Psoas muscle (tissue), 8 donors: ENCODE measurements around the gene MOB3A. TPM values are rescaled to one million over a fixed set of nuclear protein-coding genes. Genes with fewer than 3 reads are reported as not detected.
A peak's percentile ranks its signal among the peaks of the same experiment; 100 is the strongest.

Experiments
- ATAC-seq, 4 donors: fragments of 200-7000 bp; cut with Tn5 transposase; one replicate each; pipeline ENCODE4 v1.9.1; 2020; ENCODE audit warnings: moderate library complexity in 3 of 4, mild to moderate bottlenecking in 2 of 4
- DNase-seq, 2 donors: peaks; one replicate each; pipeline ENCODE4 v3.0.0-alpha.2; 2020
- H3K27ac ChIP-seq: fragments of 200-600 bp; one replicate; pipeline ENCODE4 v1.8.0; 2022
- H3K27me3 ChIP-seq, 3 donors: fragments of 200-600 bp in 1 of 3; one replicate each; pipeline versions ENCODE4 v1.6.1 to v1.8.0; 2013 to 2022; ENCODE audit warnings: low read length in 2 of 3, mild to moderate bottlenecking in 2 of 3, moderate library complexity in 1 of 3; ENCODE audit not compliant: insufficient read depth in 3 of 3
- H3K36me3 ChIP-seq, 2 donors: fragments of 200-600 bp in 1 of 2; one replicate each; pipeline versions ENCODE4 v1.6.1 to v1.8.0; 2013 to 2022; ENCODE audit warnings: low read depth in 1 of 2, mild to moderate bottlenecking in 1 of 2, moderate library complexity in 1 of 2; ENCODE audit not compliant: insufficient read depth in 1 of 2
- H3K4me1 ChIP-seq: fragments of 200-600 bp; one replicate; pipeline ENCODE4 v1.8.0; 2022
- H3K4me3 ChIP-seq: fragments of 200-600 bp; one replicate; pipeline ENCODE4 v1.8.0; 2022; ENCODE audit warnings: mild to moderate bottlenecking
- H3K9me3 ChIP-seq: fragments of 200-600 bp; one replicate; pipeline ENCODE4 v1.8.0; 2022
- CTCF ChIP-seq: fragments of 200-600 bp; IDR thresholded peaks from one replicate; pipeline ENCODE4 v1.8.0; 2022; ENCODE audit warnings: antibody characterized with exemption
- WGBS, 3 donors: extraction: QIAGEN DNeasy Blood & Tissue Kit; methylation state at CpG; one replicate each; pipeline versions ENCODE4 v1.1.6 to v1.1.7; 2013; 5-methylcytosine and 5-hydroxymethylcytosine counted together
- intact Hi-C, 2 donors: fragments of 100-400 bp; cut with DNase I; formaldehyde crosslinking; loops; one replicate each; pipeline versions ENCODE4 v1.11.0 to v1.14.2; 2022
- polyA plus RNA-seq, 3 donors: library from polyadenylated mRNA; stranded (reverse); fragments of 200-250 nt; gene quantifications; one replicate each; pipeline ENCODE4 v1.2.3, GENCODE V29; 2013
- total RNA-seq, 4 donors: library from RNA; stranded (reverse); fragmentation: NEBNext Ultra II Directional in 2 of 4; extraction: Animal tissue kit (Norgen Biotek cat#: 25700) in 2 of 4; gene quantifications; one replicate each; pipeline versions ENCODE4 v1.2.1 to v1.2.4, GENCODE V29; 2021 to 2023
- donor health status: healthy with polysubstance abuse.
- donor health status: DM: no; HTN: no; CAD: no; lungs with moderate emphysema.
- donor health status: Bipolar disorder and iron deficiency.
- donor health status: healthy.
- donor health status: DM: yes; HTN: yes; CAD: no.
- donor health status: DM: no; HTN: no; CAD: no.
- donor health status: DM: no; HTN: no; CAD: no.
- donor health status: DM: yes; HTN: yes; CAD: no.

MOB3A gene
- total and polyA plus RNA-seq, 7 donors = 8.3 to 19.8 (median 13.5) TPM

- intact Hi-C loops = no loop called here
- Histone ChIP-seq H3K4me1 (peaks cover 38% of the 10 kb centered on the region), H3K27ac (no peak overlapping the region), H3K9me3 (no peaks in the 10 kb centered on the region), H3K4me3 (no peak overlapping the region), H3K27me3 (no peaks in the 10 kb centered on the region), H3K36me3 (peaks cover 0 to 37% of the 10 kb centered on the region in 2 donors)
- ATAC-seq = no peak
- no peak for DNase-seq
- no peak for TF ChIP-seq CTCF
- WGBS, 3 donors = 58 to 66% (median 61%) methylated on average over 14 of the region's 14 CpGs
Observed at GRCh38 chr19:2140138-2140569, 44.0 kb upstream of the MOB3A start.

DNA sequence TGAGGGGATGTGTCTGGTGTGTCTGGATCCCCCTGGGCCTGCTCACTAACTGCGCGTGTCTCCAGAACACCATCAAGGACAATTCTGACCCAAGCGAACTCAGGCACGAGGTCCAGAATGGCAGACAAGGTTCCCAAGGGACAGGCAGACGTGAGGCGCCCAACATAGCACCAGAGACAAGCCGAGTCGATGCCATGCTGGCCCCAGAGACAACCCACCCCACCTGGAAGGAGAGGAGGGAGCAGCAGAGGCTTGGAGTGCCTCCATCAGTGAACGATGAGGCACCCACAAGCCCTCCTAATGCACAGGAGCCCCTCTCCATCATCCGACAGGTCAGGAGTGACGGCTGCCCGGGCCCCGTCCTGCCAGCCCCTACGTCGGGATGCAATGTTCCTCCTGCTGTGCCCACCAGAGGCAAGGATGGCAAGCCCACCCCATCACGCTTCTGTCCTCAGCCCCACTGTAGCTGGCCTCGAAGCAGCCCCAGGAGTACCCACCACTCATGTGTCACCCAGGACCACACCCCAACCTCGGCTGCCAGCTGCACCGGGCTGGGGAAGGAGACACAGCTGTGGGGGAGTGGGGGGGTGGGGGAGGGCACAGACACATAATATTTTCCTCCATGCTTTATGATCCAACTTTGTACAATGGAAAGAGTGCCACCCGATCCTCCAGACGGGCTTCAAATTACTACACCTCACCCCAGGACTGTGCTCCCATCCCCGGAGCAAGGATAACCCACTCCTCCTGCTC is 43.4 kb upstream of the MOB3A start:
- Histone ChIP-seq H3K27ac (peak overlapping the region; percentile 84), H3K9me3 (no peaks in the 10 kb centered on the region), H3K4me3 (no peak overlapping the region), H3K27me3 (no peaks in the 10 kb centered on the region), H3K4me1 (peaks cover 33% of the 10 kb centered on the region), H3K36me3 (peaks cover 0 to 42% of the 10 kb centered on the region in 2 donors)
- no peak for DNase-seq
- no peak for ATAC-seq
- WGBS, 3 donors = 60 to 73% (median 61%) methylated on average over 21 to 22 of the region's 22 CpGs
- intact Hi-C loops = no loop called here
- no peak for TF ChIP-seq CTCF

DNA sequence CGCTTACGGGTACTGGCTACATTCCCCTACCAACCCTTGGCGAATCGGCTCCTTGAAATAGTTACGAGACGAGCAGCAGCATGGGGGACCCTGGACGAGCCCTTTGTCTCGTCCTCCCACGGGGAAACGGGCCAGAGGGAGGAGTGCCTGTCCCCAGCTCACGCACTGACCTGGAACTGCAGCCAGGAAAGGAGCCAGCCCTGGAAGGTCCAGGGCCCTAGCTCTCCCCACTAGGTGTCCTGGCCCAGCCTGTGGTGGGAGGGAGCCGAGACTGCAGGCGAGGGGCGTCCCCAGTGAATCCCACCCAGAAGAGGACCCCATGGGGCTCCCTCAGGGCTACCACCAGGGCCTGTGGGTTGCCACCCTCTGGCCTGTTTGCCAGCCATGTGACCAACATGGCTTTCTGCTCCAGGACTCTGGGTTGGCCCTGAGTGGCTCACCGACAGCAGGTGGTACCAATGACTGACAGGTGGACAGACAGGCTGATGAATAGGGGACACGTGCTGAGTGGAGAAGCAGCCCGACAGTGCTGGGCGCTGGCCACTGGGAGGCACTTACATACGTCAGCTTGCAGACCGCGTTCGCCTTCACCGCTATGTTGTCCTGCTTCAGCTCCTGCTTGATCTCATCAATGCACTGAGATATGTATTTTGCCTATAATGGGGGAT is 42.1 kb upstream of the MOB3A start:
- peak; percentile 60 to 84 for DNase-seq
- peaks cover 0 to 49% of the 10 kb centered on the region in 2 donors for H3K36me3 ChIP-seq
- peak; percentile 96 to 100 (median 97) for ATAC-seq

DNA sequence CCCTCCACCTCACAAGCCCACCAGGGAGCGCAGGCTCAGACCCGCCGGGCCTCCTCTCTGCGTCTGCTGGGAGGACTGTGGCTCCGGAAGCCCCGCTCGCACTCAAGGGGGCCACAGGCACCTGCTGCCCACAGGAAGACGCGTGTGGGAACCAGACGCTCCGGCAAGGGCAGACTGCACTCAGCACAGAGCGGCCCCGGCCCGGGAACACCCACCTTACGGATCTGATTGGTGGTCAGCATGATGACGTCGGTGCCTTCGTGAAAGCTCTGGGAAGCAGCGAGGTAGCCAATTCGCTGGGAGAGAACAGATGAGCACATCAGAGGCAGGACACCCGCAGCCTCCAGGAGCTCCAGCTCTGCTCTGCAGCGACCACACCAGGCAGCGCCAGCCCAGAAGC is 40.7 kb upstream of the MOB3A start:
- Histone ChIP-seq H3K27me3 (no peaks in the 10 kb centered on the region), H3K4me3 (no peak overlapping the region), H3K27ac (no peak overlapping the region), H3K9me3 (no peaks in the 10 kb centered on the region), H3K4me1 (peaks cover 27% of the 10 kb centered on the region), H3K36me3 (peaks cover 3 to 63% of the 10 kb centered on the region in 2 donors)
- 90 to 91% (median 90%) methylated on average over 23 of the region's 23 CpGs for WGBS, 3 donors
- no peak for TF ChIP-seq CTCF
- intact Hi-C loops = no loop called here
- DNase-seq (peak in 1 of 2 donors; percentile 51), ATAC-seq (no peak)

More for the DNA sequence above, 42.1 kb upstream of the MOB3A start:
- H3K9me3 ChIP-seq = no peaks in the 10 kb centered on the region
- TF ChIP-seq CTCF = peak; percentile 26
- no peaks in the 10 kb centered on the region for H3K27me3 ChIP-seq
- peak overlapping the region; percentile 25 for H3K4me3 ChIP-seq
- peak overlapping the region; percentile 84 for H3K27ac ChIP-seq
- H3K4me1 ChIP-seq = peaks cover 31% of the 10 kb centered on the region
- 44 to 65% (median 48%) methylated on average over 23 of the region's 23 CpGs for whole genome bisulfite sequencing, 3 donors
- intact Hi-C loops = no loop called here
